Endometrial microvascular endothelial cells (primary cell): ENCODE results near the gene NCOA7. TPM values are rescaled to one million over a fixed set of nuclear protein-coding genes. Genes with fewer than 3 reads are reported as not detected.
"Not testable (repeated sequence)": the region's sequence is repeated elsewhere in the genome, so short reads cannot be mapped to it uniquely, and the experiment has no call there.

Experiments used
- in situ Hi-C: cut with HindIII; loops from 2 replicates; pipeline ENCODE4 v1.10.0; 2017; ENCODE audit warnings: low sequenced_read_pairs, low pct_unique_long_range_greater_than_20kb; ENCODE audit errors: inconsistent ontology term
- total RNA-seq: library from RNA; depleted of rRNA; stranded (reverse); fragments of >200 nt; gene quantifications from one replicate; pipeline ENCODE4 v1.2.3, GENCODE V29; 2015; ENCODE audit errors: inconsistent ontology term

NCOA7 gene
- total RNA-seq, 1 donor from 2014 or later: 25.8 TPM

DNA sequence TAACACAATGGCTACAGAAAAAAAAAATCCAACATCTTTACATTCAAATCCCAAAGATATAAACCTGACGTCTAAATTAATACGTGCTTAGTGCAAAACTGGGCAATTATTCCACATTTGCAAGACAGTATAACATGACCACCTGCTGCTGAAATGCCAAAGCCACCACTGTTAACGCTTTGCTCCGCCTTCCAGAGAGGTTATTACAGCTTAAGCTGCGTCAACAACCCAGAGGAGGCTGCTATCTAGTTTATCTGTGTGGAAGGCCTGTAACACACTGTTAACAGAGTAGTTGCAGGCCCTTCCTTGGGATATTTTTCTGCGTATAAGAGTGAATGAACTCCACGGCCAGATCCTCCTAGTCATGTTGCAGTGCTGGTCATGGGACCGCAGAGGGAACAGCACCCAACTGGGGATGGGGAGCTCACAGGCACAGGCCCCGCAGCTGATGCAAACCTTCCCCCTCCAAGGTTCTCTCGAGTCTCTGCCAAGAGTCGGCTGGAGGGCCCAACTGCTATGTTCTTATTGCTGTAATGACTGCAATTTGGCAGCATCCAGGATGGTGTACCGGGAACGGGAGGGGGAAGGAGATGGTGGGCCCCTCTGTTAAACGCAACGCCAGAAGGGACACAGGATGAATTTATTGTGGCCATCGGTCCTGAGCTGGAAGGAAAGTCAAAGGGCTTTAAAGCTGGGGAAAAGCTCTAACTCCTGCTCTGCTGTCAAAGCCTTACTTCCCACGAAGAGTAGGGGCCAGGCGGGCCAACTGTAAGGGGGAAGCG is 993 bp upstream of the NCOA7 start:
- in situ Hi-C loops: no loop called here

DNA sequence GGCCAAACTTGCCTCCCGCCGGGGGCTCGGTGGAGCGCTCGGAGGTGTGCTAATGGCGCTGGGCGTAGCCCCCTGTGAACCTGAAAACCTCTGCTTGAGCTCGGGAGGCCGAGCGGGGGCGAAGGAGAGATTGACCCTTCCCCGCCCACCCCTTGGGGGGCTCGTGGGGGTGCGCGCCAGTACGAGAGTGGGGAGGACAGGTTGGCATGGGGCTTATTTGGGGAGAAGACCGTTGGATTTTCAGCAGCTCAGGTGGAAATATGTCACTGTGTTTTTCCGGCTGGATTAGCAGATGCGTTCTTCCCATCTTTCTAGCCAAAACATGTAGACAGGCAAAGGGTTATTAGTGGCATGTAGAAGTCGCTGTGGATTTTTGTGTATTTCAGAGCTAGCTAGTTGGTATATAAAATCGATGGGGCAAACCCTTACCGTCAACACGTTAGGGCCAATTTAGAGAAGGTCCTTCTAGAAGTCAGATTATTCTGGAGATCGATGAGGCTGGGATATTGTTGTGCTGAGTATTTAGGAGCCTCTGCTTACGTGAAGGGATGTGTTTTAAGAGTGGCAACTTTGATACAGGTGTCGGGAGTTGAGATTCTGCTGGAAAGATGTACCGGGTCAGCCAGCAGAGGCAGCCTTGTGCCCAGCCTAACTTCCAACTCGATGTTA is 525 bp downstream of the NCOA7 start:
- in situ Hi-C loops: no loop called here

DNA sequence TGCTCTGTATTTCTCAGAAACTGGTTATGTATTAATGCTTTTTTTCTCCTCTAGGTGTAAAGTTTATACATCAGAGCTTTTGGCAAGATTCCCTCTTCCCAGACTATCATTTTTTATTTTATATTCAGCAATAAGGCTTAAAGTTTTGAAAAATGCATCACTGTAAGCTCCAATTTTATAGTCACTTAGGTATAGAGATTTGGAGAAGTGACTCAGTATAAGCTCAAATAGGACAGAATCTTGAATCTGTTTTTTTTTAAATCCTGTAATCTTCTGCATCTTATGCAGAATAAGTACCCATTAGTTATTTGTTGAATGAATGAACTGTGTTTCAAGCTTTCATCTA is 1.0 kb downstream of the NCOA7 start:
- in situ Hi-C loops: no loop called here

DNA sequence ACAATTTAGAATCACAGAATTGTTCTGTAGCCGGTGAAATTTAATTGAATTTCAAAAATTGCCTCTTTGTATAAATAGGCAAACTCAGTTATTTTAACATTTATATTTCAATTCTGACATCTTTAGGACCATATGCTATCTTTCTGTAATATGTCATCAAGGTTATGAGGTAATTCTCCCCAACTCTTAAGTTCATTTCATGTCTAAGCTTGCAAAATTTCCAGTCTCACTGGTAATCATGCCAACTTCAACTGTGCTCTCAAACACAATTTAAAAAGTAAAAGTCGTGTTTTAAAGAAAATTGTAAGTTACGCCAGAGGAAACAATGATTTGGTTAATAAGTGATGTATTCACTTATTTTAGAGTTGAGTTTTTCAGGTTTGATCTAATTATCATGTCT is 1.4 kb downstream of the NCOA7 start:
- in situ Hi-C loops: no loop called here

DNA sequence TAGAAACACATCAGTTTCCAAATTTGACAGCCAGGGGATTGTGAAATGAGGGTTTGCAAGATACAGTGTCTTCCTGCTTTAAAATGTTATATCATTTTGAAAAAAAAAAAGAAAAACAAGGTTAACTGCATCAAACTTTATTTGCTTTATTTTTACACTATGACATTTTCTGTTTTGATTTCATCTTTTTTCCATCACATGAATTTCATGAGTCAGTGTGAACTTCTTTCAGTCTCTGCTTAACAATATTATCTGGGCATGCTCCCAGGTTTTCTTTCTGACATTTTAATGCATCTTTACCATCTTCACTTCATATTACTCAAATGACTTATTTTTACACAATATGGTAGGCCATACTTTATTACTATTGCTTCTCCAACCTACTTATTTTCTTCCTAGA is 1.9 kb downstream of the NCOA7 start:
- in situ Hi-C loops: no loop called here

DNA sequence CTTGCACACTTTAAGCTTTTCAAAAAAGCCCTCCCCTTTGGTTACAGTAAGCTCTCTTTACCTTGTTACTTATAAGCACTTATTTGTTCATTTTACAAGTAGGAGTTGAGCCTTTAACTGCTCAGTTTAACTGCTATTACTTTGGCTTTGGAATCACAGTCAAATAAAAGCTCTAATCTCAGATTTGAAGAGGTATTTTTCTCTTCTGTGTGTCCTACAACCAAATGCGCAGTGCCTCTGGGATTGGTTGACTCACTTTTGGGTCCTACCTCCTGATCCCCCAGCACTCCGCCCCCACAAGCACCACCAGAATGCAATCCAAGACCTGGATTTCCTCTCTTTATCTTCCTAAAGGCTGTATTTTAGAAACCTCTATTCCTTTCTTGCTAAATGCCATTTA is 2.5 kb downstream of the NCOA7 start:
- in situ Hi-C loops: no loop called here

DNA sequence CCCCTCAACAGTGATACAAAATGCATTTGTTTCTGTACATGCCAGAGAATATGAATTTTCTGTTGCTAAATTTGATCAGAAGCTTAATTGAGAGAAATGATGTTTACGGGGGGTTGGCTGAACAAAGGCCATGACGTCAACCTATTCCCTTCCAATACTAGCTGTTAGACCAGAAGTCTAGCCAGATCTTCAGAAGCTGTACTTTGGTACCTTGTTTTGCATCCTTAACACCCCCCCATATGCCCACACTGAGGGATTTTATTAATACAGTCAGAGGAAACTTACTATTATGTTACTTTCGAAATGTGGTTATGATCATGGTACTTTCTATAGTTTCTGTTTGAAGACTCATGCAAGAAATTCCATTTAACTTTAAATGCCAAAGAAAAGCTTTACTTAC is 3.1 kb downstream of the NCOA7 start:
- in situ Hi-C loops: no loop called here

DNA sequence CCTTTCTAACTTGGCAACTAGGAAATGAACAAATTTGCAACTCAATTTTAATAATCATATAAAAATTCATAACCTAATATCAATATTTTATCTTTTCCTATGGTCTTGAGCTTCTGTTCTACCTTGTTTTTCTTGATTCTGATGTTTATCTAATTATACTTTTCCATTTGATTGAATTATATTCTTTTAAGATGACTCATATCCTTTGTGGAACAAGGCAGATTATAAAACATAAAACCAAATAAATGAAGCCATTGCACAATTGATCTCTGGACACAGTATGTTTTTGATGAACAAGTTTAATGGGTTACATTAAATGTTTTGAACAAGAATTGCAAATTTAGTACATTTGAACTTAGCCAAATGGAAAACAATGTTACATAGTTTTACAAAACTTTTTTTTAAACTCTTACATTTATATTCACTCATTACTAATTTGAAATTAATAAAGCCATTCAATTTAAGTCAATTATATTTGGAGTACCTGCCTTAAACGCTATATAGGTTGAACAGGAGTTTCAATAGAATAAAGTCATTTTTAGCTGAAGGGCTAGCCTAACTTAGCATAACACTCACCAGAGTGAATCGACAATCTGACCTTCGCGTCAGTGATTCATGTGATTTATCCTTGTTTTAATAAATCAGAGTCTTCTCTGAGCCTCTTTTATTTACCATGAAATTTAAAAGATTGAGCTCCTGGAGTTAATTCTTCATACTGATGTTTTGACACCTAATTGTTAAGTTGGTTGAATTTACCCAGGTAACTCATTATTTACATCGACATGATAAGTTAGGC is 3.8 kb downstream of the NCOA7 start:
- in situ Hi-C loops: no loop called here

DNA sequence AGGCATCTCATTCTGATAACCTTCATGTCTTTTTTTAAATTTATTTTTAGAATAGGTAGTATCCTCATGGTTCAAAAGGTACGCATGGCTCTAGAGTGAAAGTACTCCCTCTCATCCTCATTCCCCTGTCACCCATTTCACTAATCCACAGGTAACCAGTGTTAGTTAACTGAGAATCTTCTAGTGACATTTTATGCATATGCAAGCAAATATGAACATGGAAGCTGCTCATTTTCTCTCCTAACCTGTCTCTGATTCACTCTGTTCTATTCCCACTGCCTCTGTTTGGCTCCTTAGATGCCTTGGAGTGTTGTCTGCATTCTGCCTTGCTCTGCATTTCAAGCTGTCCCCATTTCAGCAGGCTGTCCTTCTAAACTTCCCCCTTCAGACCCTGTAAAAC is 4.5 kb downstream of the NCOA7 start:
- in situ Hi-C loops: no loop called here

DNA sequence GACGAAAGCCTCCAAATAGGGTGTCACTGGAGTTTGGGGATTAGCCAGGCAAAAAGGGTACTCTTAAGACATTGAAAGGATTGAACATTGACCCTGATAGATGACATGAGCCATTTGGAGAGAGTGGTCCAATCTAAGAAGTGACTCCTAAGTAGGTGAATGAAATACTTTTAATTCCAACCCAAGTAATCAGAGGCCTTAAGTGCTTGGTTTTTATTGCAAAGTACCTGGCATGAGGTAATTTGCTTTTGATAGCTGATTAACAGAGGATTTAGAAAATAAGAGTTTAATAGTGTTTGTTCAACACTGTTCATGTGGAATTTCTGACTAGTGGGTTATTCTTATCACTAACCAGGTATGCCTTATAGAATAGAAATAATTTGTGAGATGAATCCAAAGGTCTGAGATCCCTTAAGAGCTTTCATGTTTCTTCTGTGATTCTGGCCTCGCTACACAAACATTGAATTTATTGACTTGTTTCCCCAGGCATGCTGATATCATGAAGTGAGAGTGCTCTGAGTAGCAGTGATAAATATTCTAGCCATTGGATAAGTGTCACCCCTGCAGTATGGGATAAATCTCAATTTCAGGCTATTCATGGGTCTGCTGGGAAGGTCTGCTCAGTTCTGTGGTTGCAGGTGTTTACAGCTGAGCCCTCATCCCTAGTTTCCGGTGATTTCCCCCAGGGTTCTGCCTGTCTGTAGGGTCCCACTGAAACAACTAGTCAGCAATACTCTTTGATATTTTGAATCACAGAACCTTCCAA is 6.5 kb downstream of the NCOA7 start:
- in situ Hi-C loops: no loop called here

DNA sequence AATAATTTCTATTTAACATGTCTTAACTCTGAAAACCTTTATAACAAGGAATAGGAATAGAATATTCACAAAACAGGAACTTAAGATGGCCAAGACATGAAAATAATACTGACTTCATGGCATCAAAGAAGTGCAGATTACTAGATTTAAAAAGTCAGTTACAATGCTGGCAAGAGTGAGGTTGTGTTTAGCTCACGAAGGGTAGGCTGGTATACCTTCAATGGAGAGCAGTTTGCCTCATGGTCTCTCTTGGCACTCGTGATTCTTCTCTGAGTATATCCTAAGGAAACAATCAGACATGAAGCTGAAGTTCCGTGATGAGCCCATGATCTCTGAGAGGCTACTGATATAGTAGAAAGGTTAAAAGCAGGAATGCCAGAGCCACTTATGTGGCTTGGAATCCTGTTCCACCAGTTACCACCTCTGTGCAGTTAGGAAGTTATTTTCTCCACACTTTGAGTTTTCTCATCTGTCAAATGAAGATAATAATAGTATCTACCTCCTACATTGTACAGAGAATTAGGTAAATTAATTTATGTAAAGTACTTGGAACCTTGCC is 7.2 kb downstream of the NCOA7 start:
- in situ Hi-C loops: no loop called here

DNA sequence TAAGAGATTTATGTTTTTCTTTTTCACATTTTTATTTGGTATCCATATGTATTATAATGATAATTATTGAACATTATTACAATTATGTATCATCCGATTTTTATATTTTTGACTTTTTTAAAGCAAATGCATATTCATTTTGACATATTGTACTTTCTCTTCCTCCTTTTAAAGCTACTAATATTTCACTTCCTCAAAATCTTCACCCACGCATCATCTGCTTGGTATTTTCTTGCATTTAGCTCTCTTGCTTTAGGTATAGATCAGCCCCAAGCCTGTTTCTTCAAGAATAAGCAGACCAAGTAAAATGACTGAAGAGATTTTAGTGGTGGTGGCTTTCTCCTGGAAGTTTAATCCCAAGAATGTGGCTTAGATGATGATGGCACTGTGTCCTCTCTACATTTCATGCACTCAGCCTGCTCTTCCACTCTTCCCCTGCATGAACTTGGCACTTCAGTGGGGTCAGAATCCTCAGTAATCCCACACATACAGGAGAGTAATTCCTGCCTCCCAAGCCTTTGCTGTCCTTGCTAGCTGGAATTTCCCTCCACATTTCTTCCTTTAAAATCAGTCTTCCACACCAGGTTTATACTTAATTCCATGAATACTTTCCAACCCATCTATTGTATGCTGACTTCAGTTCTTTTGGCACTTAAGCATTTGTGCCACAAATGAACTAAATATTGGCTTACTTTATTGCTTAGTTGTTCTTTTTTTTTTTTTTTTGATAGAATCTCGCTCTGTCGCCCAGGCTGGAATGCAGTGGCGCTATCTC is 8.2 kb downstream of the NCOA7 start:
- in situ Hi-C loops: no loop called here

DNA sequence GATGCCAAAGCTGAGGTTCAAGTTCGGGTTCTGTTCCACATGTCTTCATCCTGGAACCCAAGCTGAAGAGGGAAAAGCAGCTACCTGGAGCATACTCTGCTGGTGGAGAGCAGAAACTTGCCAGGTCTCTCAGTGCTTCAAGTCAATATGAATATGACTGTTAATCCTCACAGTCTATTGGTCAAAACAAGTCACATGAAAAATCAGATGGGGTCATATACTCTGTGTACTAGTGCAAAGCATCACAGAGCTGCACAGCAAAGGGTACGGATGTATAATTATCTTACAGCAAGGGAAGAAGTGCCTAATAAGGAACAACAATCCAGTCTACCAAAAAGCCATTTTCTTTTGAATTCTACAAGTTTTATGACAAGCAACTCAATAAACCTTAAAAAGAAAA is 11.6 kb downstream of the NCOA7 start:
- in situ Hi-C loops: no loop called here

DNA sequence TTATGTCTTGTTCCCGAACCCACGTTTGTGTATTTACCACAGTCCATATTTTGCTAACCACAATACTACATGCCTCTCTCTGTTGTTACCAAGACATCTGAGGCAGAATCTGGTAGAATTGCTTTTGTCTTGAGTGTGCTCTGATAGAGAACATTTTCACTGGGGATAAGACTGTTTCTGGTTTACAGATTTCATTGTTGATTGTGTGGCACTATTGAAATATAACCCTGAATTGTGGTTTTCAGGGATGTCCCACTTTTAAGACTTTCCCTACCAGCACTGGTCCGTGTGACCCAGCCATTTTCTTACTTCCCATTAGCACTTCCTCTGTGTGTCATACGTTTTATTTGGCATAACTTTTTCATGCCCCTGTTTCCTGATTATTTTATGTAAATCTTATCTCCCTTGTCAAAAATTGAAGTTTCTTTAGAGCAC is 12.2 kb downstream of the NCOA7 start:
- in situ Hi-C loops: no loop called here

DNA sequence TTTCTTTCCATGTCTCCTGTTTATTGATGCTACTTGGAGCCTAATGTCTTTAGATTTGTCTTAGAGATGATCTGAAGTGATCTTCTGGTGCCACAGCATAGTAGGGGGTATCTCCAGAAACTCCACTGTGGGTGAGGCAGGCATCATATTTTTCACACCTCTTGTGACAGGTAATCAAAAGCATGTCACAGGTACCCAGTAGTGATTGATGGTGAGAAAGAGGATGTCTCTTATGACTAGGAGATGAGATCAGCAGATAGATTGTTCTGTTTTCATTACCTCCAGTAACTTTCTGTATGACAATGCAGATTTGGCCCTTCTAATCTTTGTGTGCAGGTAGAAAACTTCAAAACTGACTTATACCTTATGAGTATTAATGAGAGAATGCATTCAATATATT is 13.5 kb downstream of the NCOA7 start:
- in situ Hi-C loops: no loop called here

DNA sequence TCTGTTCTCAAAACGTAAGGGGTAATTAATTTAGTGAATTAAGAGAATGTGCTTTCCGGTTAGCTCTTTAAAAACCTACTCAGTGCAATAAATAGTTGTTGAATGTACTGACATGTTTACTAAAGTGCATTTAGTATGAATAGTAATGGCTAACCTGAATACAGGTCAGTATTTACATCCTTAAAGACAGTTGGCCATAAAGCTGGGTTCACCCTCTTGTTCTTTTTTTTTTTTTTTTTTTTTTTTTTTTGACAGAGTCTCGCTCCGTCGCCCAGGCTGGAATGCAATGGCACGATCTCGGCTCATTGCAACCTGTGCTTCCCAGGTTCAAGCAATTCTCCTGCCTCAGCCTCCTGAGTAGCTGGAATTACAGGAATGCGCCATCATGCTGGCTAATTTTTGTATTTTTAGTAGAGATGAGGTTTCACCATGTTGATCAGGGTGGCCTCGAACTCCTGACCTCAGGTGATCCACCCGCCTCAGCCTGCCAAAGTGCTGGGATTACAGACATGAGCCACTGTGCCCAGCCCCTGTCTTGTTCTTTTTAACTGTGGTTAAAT is 14.2 kb downstream of the NCOA7 start:
- in situ Hi-C loops: not testable (repeated sequence)

DNA sequence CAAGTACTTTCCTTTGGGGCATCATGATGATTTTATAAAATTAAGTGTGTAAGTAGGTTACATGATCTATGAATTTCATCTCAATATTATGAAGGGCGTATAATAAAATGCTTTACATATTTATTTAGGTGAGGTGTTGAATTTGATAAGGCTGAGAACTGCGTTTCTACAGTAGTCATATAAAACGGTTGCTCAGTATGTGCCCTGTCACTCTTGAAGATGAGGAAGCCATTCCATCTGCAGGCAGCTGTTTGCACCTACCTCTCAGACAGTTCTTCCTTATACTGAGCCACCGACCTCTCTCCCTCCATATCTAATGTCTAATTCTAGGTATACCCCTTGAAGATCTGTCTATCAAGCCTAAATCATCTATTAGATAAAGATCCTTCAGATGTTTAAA is 16.1 kb downstream of the NCOA7 start:
- in situ Hi-C loops: no loop called here

DNA sequence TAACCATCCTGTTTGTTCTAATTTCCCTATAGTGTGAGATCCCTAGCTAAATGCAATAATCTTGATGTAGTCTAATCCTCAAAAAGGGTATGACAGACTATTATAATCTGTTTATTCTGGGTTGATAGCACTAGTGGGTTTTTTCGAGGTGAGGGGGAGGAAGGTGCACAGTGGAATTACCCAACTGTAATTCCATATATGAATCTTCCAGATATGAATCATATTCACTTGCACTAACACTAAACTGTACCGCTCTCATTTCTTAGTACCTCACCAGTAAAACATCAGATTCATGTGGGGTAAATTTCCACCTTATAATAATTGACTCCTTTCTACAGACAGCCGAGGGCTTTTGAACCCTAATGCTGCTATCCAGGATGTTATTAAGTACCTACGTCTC is 16.5 kb downstream of the NCOA7 start:
- in situ Hi-C loops: no loop called here
